ENCODE results near the gene AGPAT1. TPM values are rescaled to one million over a fixed set of nuclear protein-coding genes. Genes with fewer than 3 reads are reported as not detected.

The AGPAT1 gene
- total and polyA plus RNA-seq, 2 experiments from 2014 or later, result 69.6 to 128 TPM

GRCh38 chr6:32166411-32167061 is 9.3 kb downstream of the AGPAT1 start:
- peak; percentile 4 for TF ChIP-seq CTCF (IDR thresholded peaks at IDR 0.05; ENCODE audit: low read depth, low read length)
- peak overlapping the region; percentile 95 for H3K27ac ChIP-seq
- no peak overlapping the region for H3K4me3 ChIP-seq
- H3K27me3 ChIP-seq, result no peaks in the 10 kb centered on the region
- H3K9me3 ChIP-seq (ENCODE audit: low read depth), result no peaks in the 10 kb centered on the region
- no peak for DNase-seq (ENCODE audit: low read depth in 1 of 2, low spot score in 1 of 2)
- peaks cover 5% of the 10 kb centered on the region for H3K36me3 ChIP-seq
- H3K4me1 ChIP-seq (ENCODE audit: low read depth), result peaks cover 26% of the 10 kb centered on the region

- peak within 1 kb of the TSS; percentile 23 for H3K27ac ChIP-seq
- no peaks in the 10 kb centered on the region for H3K27me3 ChIP-seq
- H3K9me3 ChIP-seq (ENCODE audit: low read depth), result no peaks in the 10 kb centered on the region
- H3K4me1 ChIP-seq (ENCODE audit: low read depth), result peaks cover 26% of the 10 kb centered on the region
- no peak within 1 kb of the TSS for H3K4me3 ChIP-seq
- no peaks in the 10 kb centered on the region for H3K36me3 ChIP-seq
- TF ChIP-seq CTCF (IDR thresholded peaks at IDR 0.05; ENCODE audit: low read depth, low read length), result no peak
- no peak for DNase-seq (ENCODE audit: low read depth in 1 of 2, low spot score in 1 of 2)
Observed at GRCh38 chr6:32164295-32164694, 11.6 kb downstream of the AGPAT1 start, which contains the start of gene EGFL8. Gene EGFL8, plus strand, starts transcription at chr6:32164595. Its CDS starts 1,571 bp downstream, at chr6:32166166.

- no peaks in the 10 kb centered on the region for H3K27me3 ChIP-seq
- TF ChIP-seq CTCF (IDR thresholded peaks at IDR 0.05; ENCODE audit: low read depth, low read length), result no peak
- no peaks in the 10 kb centered on the region for H3K36me3 ChIP-seq
- peak overlapping the region; percentile 23 for H3K27ac ChIP-seq
- no peaks in the 10 kb centered on the region for H3K9me3 ChIP-seq (ENCODE audit: low read depth)
- no peak for DNase-seq (ENCODE audit: low read depth in 1 of 2, low spot score in 1 of 2)
- no peak overlapping the region for H3K4me3 ChIP-seq
- H3K4me1 ChIP-seq (ENCODE audit: low read depth), result peaks cover 24% of the 10 kb centered on the region
Observed at GRCh38 chr6:32163559-32164258, 12.2 kb downstream of the AGPAT1 start.

- Histone ChIP-seq H3K9me3 (ENCODE audit: low read depth) (no peaks in the 10 kb centered on the region), H3K27me3 (no peaks in the 10 kb centered on the region), H3K4me1 (ENCODE audit: low read depth) (peaks cover 6% of the 10 kb centered on the region), H3K27ac (no peak overlapping the region), H3K36me3 (peaks cover 21% of the 10 kb centered on the region), H3K4me3 (no peak overlapping the region)
- no peak for TF ChIP-seq CTCF (IDR thresholded peaks at IDR 0.05; ENCODE audit: low read depth, low read length)
- DNase-seq (ENCODE audit: low read depth in 1 of 2, low spot score in 1 of 2), result no peak
Observed at GRCh38 chr6:32158052-32158451, 17.8 kb downstream of the AGPAT1 start.

- no peak for DNase-seq (ENCODE audit: low read depth in 1 of 2, low spot score in 1 of 2)
- no peak overlapping the region for H3K4me3 ChIP-seq
- peaks cover 17% of the 10 kb centered on the region for H3K4me1 ChIP-seq (ENCODE audit: low read depth)
- TF ChIP-seq CTCF (IDR thresholded peaks at IDR 0.05; ENCODE audit: low read depth, low read length), result no peak
- no peaks in the 10 kb centered on the region for H3K27me3 ChIP-seq
- H3K27ac ChIP-seq, result no peak overlapping the region
- H3K36me3 ChIP-seq, result peaks cover 21% of the 10 kb centered on the region
- no peaks in the 10 kb centered on the region for H3K9me3 ChIP-seq (ENCODE audit: low read depth)
Observed at GRCh38 chr6:32156891-32157290, 19.0 kb downstream of the AGPAT1 start.

Data from cardiac muscle cell (in vitro differentiated cells and primary cell).